Tibial nerve (tissue), 4 donors: ENCODE data around the gene RUVBL1.

ENCODE experiments used
- EP300 ChIP-seq, 2 donors: sonication (generic); formaldehyde crosslinking; IDR thresholded peaks; one replicate each; pipeline ENCODE4 v1.6.1; 2017; ENCODE audit warnings: antibody characterized with exemption in 2 of 2, mild to moderate bottlenecking in 1 of 2
- POLR2A ChIP-seq, 2 donors: fragments of 450-650 bp; IDR thresholded peaks; one replicate each; pipeline ENCODE4 v1.6.1; 2017; ENCODE audit warnings: antibody characterized with exemption in 2 of 2, mild to moderate bottlenecking in 2 of 2, moderate library complexity in 2 of 2
- TF ChIP-seq, protein P1 (sequence below), 5 experiments: fragments of 200-600 bp in 3 of 5; fragments of 450-650 bp in 2 of 5; sonication (generic) in 3 of 5; IDR thresholded peaks; one replicate each; pipeline ENCODE4 v1.5.1; 2016 to 2019; ENCODE audit warnings: antibody characterized with exemption in 5 of 5, mild to moderate bottlenecking in 3 of 5, moderate library complexity in 2 of 5

DNA sequence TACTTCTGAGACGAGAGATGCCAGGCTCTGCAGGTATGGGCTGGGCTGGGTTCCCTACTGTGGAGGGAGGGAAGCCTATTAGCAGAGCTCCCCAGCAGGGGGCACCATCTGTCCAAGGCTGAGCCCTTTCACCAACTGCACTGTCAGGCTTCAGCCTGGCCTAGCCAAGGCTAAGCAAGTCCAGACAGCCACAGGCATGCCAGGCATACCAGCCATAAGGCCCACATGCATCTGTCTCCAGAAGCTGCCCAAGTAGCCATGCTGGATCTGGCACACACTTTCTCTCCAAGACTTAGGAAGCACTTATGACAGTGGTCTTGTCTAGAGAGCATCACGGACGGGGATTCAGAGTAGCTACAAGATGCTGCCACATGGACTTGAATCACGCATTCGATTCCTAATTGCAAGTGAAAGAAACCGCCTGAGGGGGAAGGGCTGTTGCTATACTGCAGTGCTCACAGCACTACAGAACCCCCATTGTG, 28.3 kb downstream of the RUVBL1 start:
- TF ChIP-seq POLR2A (IDR thresholded peaks at IDR 0.05) = no peak
- TF ChIP-seq, protein P1, sequence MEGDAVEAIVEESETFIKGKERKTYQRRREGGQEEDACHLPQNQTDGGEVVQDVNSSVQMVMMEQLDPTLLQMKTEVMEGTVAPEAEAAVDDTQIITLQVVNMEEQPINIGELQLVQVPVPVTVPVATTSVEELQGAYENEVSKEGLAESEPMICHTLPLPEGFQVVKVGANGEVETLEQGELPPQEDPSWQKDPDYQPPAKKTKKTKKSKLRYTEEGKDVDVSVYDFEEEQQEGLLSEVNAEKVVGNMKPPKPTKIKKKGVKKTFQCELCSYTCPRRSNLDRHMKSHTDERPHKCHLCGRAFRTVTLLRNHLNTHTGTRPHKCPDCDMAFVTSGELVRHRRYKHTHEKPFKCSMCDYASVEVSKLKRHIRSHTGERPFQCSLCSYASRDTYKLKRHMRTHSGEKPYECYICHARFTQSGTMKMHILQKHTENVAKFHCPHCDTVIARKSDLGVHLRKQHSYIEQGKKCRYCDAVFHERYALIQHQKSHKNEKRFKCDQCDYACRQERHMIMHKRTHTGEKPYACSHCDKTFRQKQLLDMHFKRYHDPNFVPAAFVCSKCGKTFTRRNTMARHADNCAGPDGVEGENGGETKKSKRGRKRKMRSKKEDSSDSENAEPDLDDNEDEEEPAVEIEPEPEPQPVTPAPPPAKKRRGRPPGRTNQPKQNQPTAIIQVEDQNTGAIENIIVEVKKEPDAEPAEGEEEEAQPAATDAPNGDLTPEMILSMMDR (IDR thresholded peaks at IDR 0.05) = peak; percentile 63 to 82 (median 77)
- TF ChIP-seq EP300 (IDR thresholded peaks at IDR 0.05) = no peak
